ENCODE measurements around the gene C2orf76. TPM values are rescaled to one million over a fixed set of nuclear protein-coding genes. Genes with fewer than 3 reads are reported as not detected.

The C2orf76 gene
- total RNA-seq, 1 donor from 2014 or later, result 11.0 TPM

- H3K27me3 Mint-ChIP-seq (ENCODE audit: low read depth), result no peaks in the 10 kb centered on the region
- no peak overlapping the region for H3K4me3 Mint-ChIP-seq (ENCODE audit: unreplicated experiment)
- H3K27ac Mint-ChIP-seq (ENCODE audit: unreplicated experiment), result no peak overlapping the region
- no peak for DNase-seq (ENCODE audit: low spot score)
- H3K4me1 Mint-ChIP-seq (ENCODE audit: low read depth), result no peaks in the 10 kb centered on the region
- peaks cover 6% of the 10 kb centered on the region for H3K36me3 Mint-ChIP-seq (ENCODE audit: low read depth)
- H3K9me3 Mint-ChIP-seq (ENCODE audit: low read depth), result no peaks in the 10 kb centered on the region
- TF ChIP-seq CTCF (IDR thresholded peaks at IDR 0.05), result no peak
Observed at GRCh38 chr2:119326938-119327337, 39.7 kb downstream of the C2orf76 start.

GRCh38 chr2:119324685-119325270 lies 41.9 kb downstream of the C2orf76 start:
- Mint-ChIP-seq H3K27me3 (ENCODE audit: low read depth) (no peaks in the 10 kb centered on the region), H3K36me3 (ENCODE audit: low read depth) (peaks cover 1% of the 10 kb centered on the region), H3K4me3 (ENCODE audit: unreplicated experiment) (no peak overlapping the region), H3K4me1 (ENCODE audit: low read depth) (no peaks in the 10 kb centered on the region), H3K9me3 (ENCODE audit: low read depth) (no peaks in the 10 kb centered on the region), H3K27ac (ENCODE audit: unreplicated experiment) (no peak overlapping the region)
- DNase-seq (ENCODE audit: low spot score), result no peak
- no peak for TF ChIP-seq CTCF (IDR thresholded peaks at IDR 0.05)

- no peak overlapping the region for H3K27ac Mint-ChIP-seq (ENCODE audit: unreplicated experiment)
- no peak for DNase-seq (ENCODE audit: low spot score)
- no peak for TF ChIP-seq CTCF (IDR thresholded peaks at IDR 0.05)
Observed at GRCh38 chr2:119323459-119323858, 43.2 kb downstream of the C2orf76 start.

GRCh38 chr2:119319593-119319992 lies 47.0 kb downstream of the C2orf76 start:
- H3K27ac Mint-ChIP-seq (ENCODE audit: unreplicated experiment), result no peak overlapping the region
- H3K4me3 Mint-ChIP-seq (ENCODE audit: unreplicated experiment), result no peak overlapping the region
- H3K9me3 Mint-ChIP-seq (ENCODE audit: low read depth), result peaks cover 3% of the 10 kb centered on the region
- no peaks in the 10 kb centered on the region for H3K27me3 Mint-ChIP-seq (ENCODE audit: low read depth)
- peaks cover 8% of the 10 kb centered on the region for H3K4me1 Mint-ChIP-seq (ENCODE audit: low read depth)
- TF ChIP-seq CTCF (IDR thresholded peaks at IDR 0.05), result no peak
- no peak for DNase-seq (ENCODE audit: low spot score)
- H3K36me3 Mint-ChIP-seq (ENCODE audit: low read depth), result peaks cover 3% of the 10 kb centered on the region

More at GRCh38 chr2:119323459-119323858, 43.2 kb downstream of the C2orf76 start:
- H3K36me3 Mint-ChIP-seq (ENCODE audit: low read depth), result peaks cover 1% of the 10 kb centered on the region
- H3K4me3 Mint-ChIP-seq (ENCODE audit: unreplicated experiment), result no peak overlapping the region
- no peaks in the 10 kb centered on the region for H3K27me3 Mint-ChIP-seq (ENCODE audit: low read depth)
- H3K4me1 Mint-ChIP-seq (ENCODE audit: low read depth), result no peaks in the 10 kb centered on the region
- no peaks in the 10 kb centered on the region for H3K9me3 Mint-ChIP-seq (ENCODE audit: low read depth)

GRCh38 chr2:119317554-119317953 lies 49.1 kb downstream of the C2orf76 start:
- DNase-seq (ENCODE audit: low spot score), result no peak
- H3K4me1 Mint-ChIP-seq (ENCODE audit: low read depth), result peaks cover 8% of the 10 kb centered on the region
- H3K4me3 Mint-ChIP-seq (ENCODE audit: unreplicated experiment), result no peak overlapping the region
- H3K9me3 Mint-ChIP-seq (ENCODE audit: low read depth), result peaks cover 6% of the 10 kb centered on the region
- H3K27me3 Mint-ChIP-seq (ENCODE audit: low read depth), result no peaks in the 10 kb centered on the region
- no peak for TF ChIP-seq CTCF (IDR thresholded peaks at IDR 0.05)
- H3K36me3 Mint-ChIP-seq (ENCODE audit: low read depth), result peaks cover 3% of the 10 kb centered on the region
- H3K27ac Mint-ChIP-seq (ENCODE audit: unreplicated experiment), result no peak overlapping the region
